GM12878 (cell line): ENCODE results near the gene NUP210L. TPM values are rescaled to one million over a fixed set of nuclear protein-coding genes. Genes with fewer than 3 reads are reported as not detected.

ENCODE experiments used
- ATF2 ChIP-seq: IDR thresholded peaks from 2 replicates; pipeline ENCODE4 v1.6.1; 2012; ENCODE audit warnings: low read length, inconsistent platforms
- ATF7 ChIP-seq: fragments of 450-650 bp; IDR thresholded peaks from 2 replicates; pipeline ENCODE4 v1.6.1; 2016; ENCODE audit warnings: low read depth, mild to moderate bottlenecking
- BCL11A ChIP-seq: IDR thresholded peaks from 2 replicates; pipeline ENCODE4 v1.6.1; 2011; ENCODE audit warnings: low read depth, low read length
- E4F1 ChIP-seq: fragments of 450-650 bp; IDR thresholded peaks from 2 replicates; pipeline ENCODE4 v1.6.1; 2018; ENCODE audit warnings: borderline replicate concordance, mild to moderate bottlenecking; ENCODE audit not compliant: partially characterized antibody
- EGR1 ChIP-seq, 2 experiments: IDR thresholded peaks; 1 replicate in 1 of 2; 2 replicates in 1 of 2; pipeline ENCODE4 v1.6.1; 2011 to 2012; ENCODE audit warnings: low read depth in 2 of 2, low read length in 2 of 2, borderline replicate concordance in 1 of 2, mild to moderate bottlenecking in 1 of 2, moderate library complexity in 1 of 2
- ETV6 ChIP-seq, 2 experiments: fragments of 450-650 bp in 1 of 2; IDR thresholded peaks in 1 of 2; conservative IDR thresholded peaks in 1 of 2; 2 replicates each; pipeline ENCODE4 v1.6.1; 2014; ENCODE audit warnings: antibody characterized with exemption in 1 of 2, borderline replicate concordance in 1 of 2, low read depth in 1 of 2, mild to moderate bottlenecking in 1 of 2, moderate library complexity in 1 of 2
- FOS ChIP-seq: IDR thresholded peaks from 3 replicates; pipeline ENCODE4 v1.6.1; 2011; ENCODE audit warnings: borderline replicate concordance; ENCODE audit not compliant: insufficient read length; ENCODE audit errors: extremely low read depth
- LARP7 ChIP-seq: fragments of 450-650 bp; IDR thresholded peaks from 2 replicates; pipeline ENCODE4 v1.6.1; 2017; ENCODE audit warnings: mild to moderate bottlenecking
- NFIC ChIP-seq: IDR thresholded peaks from 2 replicates; pipeline ENCODE4 v1.6.1; 2012; ENCODE audit warnings: low read depth, mild to moderate bottlenecking, inconsistent platforms, low read length, moderate library complexity
- NR2F1 ChIP-seq: fragments of 450-650 bp; conservative IDR thresholded peaks from 2 replicates; pipeline ENCODE4 v1.6.1; 2017; ENCODE audit warnings: mild to moderate bottlenecking
- PBX3 ChIP-seq: IDR thresholded peaks from 2 replicates; pipeline ENCODE4 v1.6.1; 2011; ENCODE audit warnings: mild to moderate bottlenecking, low read depth, low read length, moderate library complexity; ENCODE audit not compliant: insufficient replicate concordance
- REST ChIP-seq: IDR thresholded peaks from 2 replicates; pipeline ENCODE4 v1.6.1; 2012; ENCODE audit warnings: mild to moderate bottlenecking, low read depth, low read length
- RUNX3 ChIP-seq: IDR thresholded peaks from 2 replicates; pipeline ENCODE4 v1.6.1; 2012; ENCODE audit warnings: low read length, inconsistent platforms
- SMAD5 ChIP-seq: IDR thresholded peaks from 2 replicates; pipeline ENCODE4 v1.6.1; 2016; ENCODE audit warnings: antibody characterized with exemption, low read depth
- SMC3 ChIP-seq: IDR thresholded peaks from 2 replicates; pipeline ENCODE4 v1.6.1; 2011; ENCODE audit warnings: low read length, improper control_type of control experiment, borderline replicate concordance
- SREBF1 ChIP-seq: IDR thresholded peaks from 2 replicates; pipeline ENCODE4 v1.6.1; 2012; ENCODE audit warnings: mild to moderate bottlenecking, low read length
- SRF ChIP-seq, 2 experiments: IDR thresholded peaks; 2 replicates each; pipeline ENCODE4 v1.6.1; 2011; ENCODE audit warnings: low read depth in 2 of 2, low read length in 2 of 2, mild to moderate bottlenecking in 1 of 2, moderate library complexity in 1 of 2
- USF1 ChIP-seq: IDR thresholded peaks from 2 replicates; pipeline ENCODE4 v1.6.1; 2011; ENCODE audit warnings: borderline replicate concordance, low read depth, mild to moderate bottlenecking, moderate library complexity, mixed read lengths, low read length; ENCODE audit not compliant: insufficient read depth; ENCODE audit errors: extremely low read length
- YY1 ChIP-seq: IDR thresholded peaks from 2 replicates; pipeline ENCODE4 v1.6.1; 2011; ENCODE audit warnings: low read depth, mild to moderate bottlenecking, low read length
- ZZZ3 ChIP-seq: IDR thresholded peaks from 2 replicates; pipeline ENCODE4 v1.6.1; 2011; ENCODE audit warnings: low read depth; ENCODE audit not compliant: control insufficient read depth, insufficient read length
- polyA plus RNA-seq, 11 experiments: library from polyadenylated mRNA; depleted of rRNA in 4 of 11; unstranded in 6 of 11; stranded (reverse) in 5 of 11; fragments of >200 nt; fragmentation: Nextera tagmentation in 4 of 11; fragmentation: Illumina TruSeq in 1 of 11; extraction: Ambion mirVana in 4 of 11; extraction: Trizol in 1 of 11; gene quantifications; 1 replicate in 1 of 11; 2 replicates in 10 of 11; pipeline versions ENCODE4 v1.2.1 to v1.2.3, GENCODE V29; 2011 to 2016; ENCODE audit warnings: inconsistent platforms in 2 of 11, missing spikeins in 2 of 11, low read depth in 1 of 11
- total RNA-seq, 4 experiments: library from RNA; depleted of rRNA in 3 of 4; stranded (reverse); fragments of >200 nt in 3 of 4; fragmentation: Illumina TruSeq in 1 of 4; extraction: Trizol in 1 of 4; gene quantifications; 2 replicates each; pipeline versions ENCODE4 v1.2.1 to v1.2.3, GENCODE V29; 2013 to 2021

Gene NUP210L
- total and polyA plus RNA-seq, 10 of the 15 experiments (the other 5 are each of a cell fraction or from before 2014, with no cell fraction given), result 0.04 to 0.08 (median 0.07) TPM; not detected in 7

GRCh38 chr1:153963030-153963849 lies 191.6 kb downstream of the NUP210L start, which contains the start of gene SLC39A1 (continued):
- TF ChIP-seq USF1 (no peak), NFIC (no peak), FOS (peak; percentile 11), ZZZ3 (no peak), RUNX3 (no peak), SMAD5 (no peak; the same call in 1 of the 2 replicates), ATF2 (no peak), ETV6 (conservative IDR thresholded peaks at IDR 0.05 in 1 of 2, IDR thresholded peaks at IDR 0.05 in 1 of 2; ENCODE audit: borderline replicate concordance in 1 of 2, low read depth in 1 of 2) (no peak), EGR1 (IDR thresholded peaks at IDR 0.05; ENCODE audit: borderline replicate concordance in 1 of 2, low read depth in 2 of 2, low read length in 2 of 2) (peak in 1 of 2 experiments; percentile 64; a peak in 1 of 3 replicates), SMC3 (no peak), E4F1 (no peak), SRF (IDR thresholded peaks at IDR 0.05; ENCODE audit: low read depth in 2 of 2, low read length in 2 of 2) (no peak), NR2F1 (no peak), ATF7 (peak; percentile 96), YY1 (peak; percentile 80), LARP7 (0 out of 2 replicates have a peak, but pooled peaks have one; percentile 10), BCL11A (no peak), REST (no peak), PBX3 (peak; percentile 96), SREBF1 (no peak)
